Measurements from ENCODE around the gene PPIF.

The PPIF gene

DNA sequence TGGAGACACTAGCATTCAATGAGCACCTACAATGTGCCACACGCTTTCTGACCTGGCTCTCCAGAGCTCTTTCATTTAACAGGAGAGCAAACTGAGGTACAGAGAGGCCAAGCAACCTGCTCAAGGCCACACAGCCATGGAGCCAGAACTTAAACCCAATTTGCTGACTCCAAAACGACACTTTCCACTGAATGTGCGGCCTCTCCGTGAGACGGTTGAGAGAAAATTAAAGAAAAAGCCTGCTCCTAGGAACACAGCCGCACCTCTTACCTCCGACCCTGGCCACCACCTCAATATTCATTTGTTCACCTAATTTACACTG, 55.3 kb downstream of the PPIF start:
- no peak overlapping the region for H3K27ac ChIP-seq (ENCODE audit: low read depth, low read length)
- WGBS = 95% methylated on average over 7 of the region's 7 CpGs

GRCh38 chr10:79402951-79403350, 55.7 kb downstream of the PPIF start:
- Histone ChIP-seq H3K4me1 (ENCODE audit: insufficient read depth, low read length) (peaks cover 46% of the 10 kb centered on the region), H3K9me3 (ENCODE audit: insufficient read depth, low read depth, low read length) (no peaks in the 10 kb centered on the region), H3K9ac (ENCODE audit: low read depth, low read length) (no peak overlapping the region), H3K4me3 (ENCODE audit: low read length) (peak overlapping the region; percentile 48; the same call in 1 of the 2 replicates), H3K27ac (ENCODE audit: low read depth, low read length) (no peak overlapping the region), H3K27me3 (ENCODE audit: insufficient read depth, low read length) (no peaks in the 10 kb centered on the region), H3K36me3 (ENCODE audit: insufficient read depth, low read length) (no peaks in the 10 kb centered on the region)
- 70% methylated on average over 8 of the region's 8 CpGs for WGBS

More for the DNA sequence above, 55.3 kb downstream of the PPIF start:
- H3K4me1 ChIP-seq (ENCODE audit: insufficient read depth, low read length) = peaks cover 46% of the 10 kb centered on the region
- no peaks in the 10 kb centered on the region for H3K36me3 ChIP-seq (ENCODE audit: insufficient read depth, low read length)
- no peaks in the 10 kb centered on the region for H3K9me3 ChIP-seq (ENCODE audit: insufficient read depth, low read depth, low read length)
- no peak overlapping the region for H3K4me3 ChIP-seq (ENCODE audit: low read length)
- no peak overlapping the region for H3K9ac ChIP-seq (ENCODE audit: low read depth, low read length)
- H3K27me3 ChIP-seq (ENCODE audit: insufficient read depth, low read length) = no peaks in the 10 kb centered on the region

- Histone ChIP-seq H3K27ac (ENCODE audit: low read depth, low read length) (peak overlapping the region; percentile 32; the same call in 1 of the 2 replicates), H3K4me3 (ENCODE audit: low read length) (peak overlapping the region; percentile 48), H3K9ac (ENCODE audit: low read depth, low read length) (no peak overlapping the region; the same call in 1 of the 2 replicates), H3K9me3 (ENCODE audit: insufficient read depth, low read depth, low read length) (no peaks in the 10 kb centered on the region), H3K4me1 (ENCODE audit: insufficient read depth, low read length) (peaks cover 41% of the 10 kb centered on the region), H3K27me3 (ENCODE audit: insufficient read depth, low read length) (no peaks in the 10 kb centered on the region), H3K36me3 (ENCODE audit: insufficient read depth, low read length) (no peaks in the 10 kb centered on the region)
- 16% methylated on average over 23 of the region's 23 CpGs for WGBS
These were observed 56.4 kb downstream of the PPIF start for GRCh38 chr10:79403441-79404230.

GRCh38 chr10:79404231-79404609, 57.0 kb downstream of the PPIF start:
- no peak overlapping the region for H3K9ac ChIP-seq (ENCODE audit: low read depth, low read length)
- peaks cover 35% of the 10 kb centered on the region for H3K4me1 ChIP-seq (ENCODE audit: insufficient read depth, low read length)

GRCh38 chr10:79404690-79405131, 57.4 kb downstream of the PPIF start:
- WGBS = 45% methylated on average over 5 of the region's 5 CpGs
- H3K9ac ChIP-seq (ENCODE audit: low read depth, low read length) = no peak overlapping the region
- H3K27ac ChIP-seq (ENCODE audit: low read depth, low read length) = no peak overlapping the region

More at GRCh38 chr10:79404231-79404609, 57.0 kb downstream of the PPIF start:
- Histone ChIP-seq H3K27ac (ENCODE audit: low read depth, low read length) (peak overlapping the region; percentile 32; the same call in 1 of the 2 replicates), H3K36me3 (ENCODE audit: insufficient read depth, low read length) (no peaks in the 10 kb centered on the region), H3K4me3 (ENCODE audit: low read length) (peak overlapping the region; percentile 48), H3K9me3 (ENCODE audit: insufficient read depth, low read depth, low read length) (no peaks in the 10 kb centered on the region), H3K27me3 (ENCODE audit: insufficient read depth, low read length) (no peaks in the 10 kb centered on the region)
- 11% methylated on average over 6 of the region's 7 CpGs for WGBS

More at GRCh38 chr10:79404690-79405131, 57.4 kb downstream of the PPIF start:
- peak overlapping the region; percentile 48 for H3K4me3 ChIP-seq (ENCODE audit: low read length)
- no peaks in the 10 kb centered on the region for H3K9me3 ChIP-seq (ENCODE audit: insufficient read depth, low read depth, low read length)
- peaks cover 31% of the 10 kb centered on the region for H3K4me1 ChIP-seq (ENCODE audit: insufficient read depth, low read length)
- H3K36me3 ChIP-seq (ENCODE audit: insufficient read depth, low read length) = no peaks in the 10 kb centered on the region
- no peaks in the 10 kb centered on the region for H3K27me3 ChIP-seq (ENCODE audit: insufficient read depth, low read length)
